ENCODE data around the gene HEYL. TPM values are rescaled to one million over a fixed set of nuclear protein-coding genes. Genes with fewer than 3 reads are reported as not detected.
A peak's percentile ranks its signal among the peaks of the same experiment; 100 is the strongest.

The HEYL gene
- total RNA-seq, 1 donor from 2014 or later: 1.3 TPM

DNA sequence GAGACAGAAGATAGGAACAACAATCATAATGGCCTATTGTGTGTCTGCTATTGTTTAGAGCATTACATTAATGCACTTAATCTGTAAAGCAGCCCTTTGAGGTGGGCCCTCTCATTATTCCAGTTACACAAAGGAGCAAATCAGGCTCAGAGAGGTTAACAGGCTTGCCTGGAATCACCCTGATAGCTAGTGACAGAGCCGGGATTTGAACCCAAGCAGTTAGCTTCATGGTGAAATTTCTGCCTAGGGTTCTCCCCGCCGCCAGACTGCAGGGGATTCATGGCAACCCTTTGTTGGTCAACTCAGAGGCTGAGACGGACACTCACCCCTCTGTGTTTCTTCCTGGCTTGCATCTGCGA, 7.1 kb downstream of the HEYL start:
- Mint-ChIP-seq H3K4me3 (ENCODE audit: unreplicated experiment) (no peak overlapping the region), H3K9me3 (ENCODE audit: unreplicated experiment) (no peaks in the 10 kb centered on the region), H3K27ac (ENCODE audit: unreplicated experiment) (no peak overlapping the region), H3K27me3 (ENCODE audit: unreplicated experiment) (peaks cover 10% of the 10 kb centered on the region), H3K36me3 (ENCODE audit: low read depth, unreplicated experiment) (peaks cover 3% of the 10 kb centered on the region), H3K4me1 (ENCODE audit: unreplicated experiment) (peaks cover 6% of the 10 kb centered on the region)
- TF ChIP-seq, protein P1, sequence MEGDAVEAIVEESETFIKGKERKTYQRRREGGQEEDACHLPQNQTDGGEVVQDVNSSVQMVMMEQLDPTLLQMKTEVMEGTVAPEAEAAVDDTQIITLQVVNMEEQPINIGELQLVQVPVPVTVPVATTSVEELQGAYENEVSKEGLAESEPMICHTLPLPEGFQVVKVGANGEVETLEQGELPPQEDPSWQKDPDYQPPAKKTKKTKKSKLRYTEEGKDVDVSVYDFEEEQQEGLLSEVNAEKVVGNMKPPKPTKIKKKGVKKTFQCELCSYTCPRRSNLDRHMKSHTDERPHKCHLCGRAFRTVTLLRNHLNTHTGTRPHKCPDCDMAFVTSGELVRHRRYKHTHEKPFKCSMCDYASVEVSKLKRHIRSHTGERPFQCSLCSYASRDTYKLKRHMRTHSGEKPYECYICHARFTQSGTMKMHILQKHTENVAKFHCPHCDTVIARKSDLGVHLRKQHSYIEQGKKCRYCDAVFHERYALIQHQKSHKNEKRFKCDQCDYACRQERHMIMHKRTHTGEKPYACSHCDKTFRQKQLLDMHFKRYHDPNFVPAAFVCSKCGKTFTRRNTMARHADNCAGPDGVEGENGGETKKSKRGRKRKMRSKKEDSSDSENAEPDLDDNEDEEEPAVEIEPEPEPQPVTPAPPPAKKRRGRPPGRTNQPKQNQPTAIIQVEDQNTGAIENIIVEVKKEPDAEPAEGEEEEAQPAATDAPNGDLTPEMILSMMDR (IDR thresholded peaks at IDR 0.05; ENCODE audit: unreplicated experiment): no peak
- no peak for DNase-seq (ENCODE audit: low spot score)

DNA sequence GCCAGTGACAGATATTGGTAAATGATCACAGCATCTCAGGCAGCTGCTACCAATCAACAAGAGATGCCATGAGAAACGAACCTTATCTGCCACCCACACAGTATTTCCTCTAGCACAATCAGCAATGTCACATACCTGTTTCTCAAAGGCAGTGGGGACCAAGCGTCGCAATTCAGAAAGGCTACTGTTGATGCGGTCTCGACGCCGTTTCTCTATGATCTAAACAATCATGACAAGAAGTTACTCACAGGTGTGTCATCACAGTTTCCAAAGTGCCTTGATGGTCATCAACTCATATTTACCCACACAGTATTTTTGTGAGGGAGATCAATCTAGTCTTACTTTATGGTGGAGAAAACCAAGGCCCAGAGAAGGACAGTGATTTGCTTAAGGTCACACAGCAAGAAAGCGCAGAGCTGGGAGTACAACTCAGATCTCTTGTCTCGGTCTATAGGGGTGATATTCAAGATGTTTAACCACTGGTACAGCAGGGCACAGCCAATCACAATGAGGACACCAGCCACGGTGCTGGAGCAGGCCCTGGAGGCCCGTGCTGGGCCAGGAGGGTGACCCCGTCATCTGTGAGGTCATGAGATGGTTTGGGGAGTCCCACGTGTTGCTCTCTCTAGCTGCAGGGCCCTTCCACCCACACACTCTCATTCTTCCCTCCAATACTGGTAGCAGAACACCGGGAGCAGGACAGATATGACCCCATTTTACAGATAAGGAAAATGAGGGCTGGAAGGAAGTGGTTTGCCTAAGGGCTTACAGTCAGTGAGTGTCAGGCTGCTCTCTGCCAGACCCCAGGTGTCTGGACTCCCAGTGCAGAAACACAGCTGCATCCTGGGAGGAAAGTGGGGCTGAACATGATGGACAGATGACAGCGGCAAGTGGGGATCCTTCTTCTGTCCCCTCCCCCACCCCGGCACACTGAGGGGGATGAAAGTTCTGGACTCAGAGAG, 7.8 kb downstream of the HEYL start:
- DNase-seq (ENCODE audit: low spot score): no peak
- Mint-ChIP-seq H3K4me1 (ENCODE audit: unreplicated experiment) (peaks cover 6% of the 10 kb centered on the region), H3K27me3 (ENCODE audit: unreplicated experiment) (peaks cover 10% of the 10 kb centered on the region), H3K9me3 (ENCODE audit: unreplicated experiment) (no peaks in the 10 kb centered on the region), H3K4me3 (ENCODE audit: unreplicated experiment) (peak overlapping the region; percentile 38), H3K27ac (ENCODE audit: unreplicated experiment) (no peak overlapping the region), H3K36me3 (ENCODE audit: low read depth, unreplicated experiment) (peaks cover 3% of the 10 kb centered on the region)
- TF ChIP-seq, protein P1 (IDR thresholded peaks at IDR 0.05; ENCODE audit: unreplicated experiment): no peak

DNA sequence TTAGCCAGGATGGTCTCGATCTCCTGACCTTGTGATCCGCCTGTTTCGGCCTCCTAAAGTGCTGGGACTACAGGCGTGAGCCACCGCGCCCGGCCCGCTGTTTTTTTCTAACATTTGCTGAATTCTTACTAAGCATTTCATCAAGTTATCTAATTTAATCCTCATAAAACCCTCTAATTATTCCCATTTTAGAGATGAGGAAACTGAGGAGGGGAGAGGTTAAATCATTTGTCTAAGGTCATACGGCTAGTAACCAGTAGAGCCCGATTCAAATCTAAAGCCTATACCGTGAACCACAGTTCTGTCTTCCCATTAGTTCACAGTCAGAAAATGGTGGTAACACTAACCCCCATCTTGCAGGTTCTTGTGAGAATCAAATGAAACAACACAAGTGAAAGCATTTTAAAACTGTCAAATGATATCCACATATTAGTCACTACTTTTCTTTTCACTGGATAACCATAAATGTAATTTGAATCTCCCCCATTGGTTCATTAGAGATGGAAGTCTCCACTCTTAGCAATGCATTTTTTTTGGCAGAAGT, 10.6 kb downstream of the HEYL start:
- Mint-ChIP-seq H3K9me3 (ENCODE audit: unreplicated experiment) (no peaks in the 10 kb centered on the region), H3K36me3 (ENCODE audit: low read depth, unreplicated experiment) (peaks cover 2% of the 10 kb centered on the region), H3K4me3 (ENCODE audit: unreplicated experiment) (no peak overlapping the region), H3K27ac (ENCODE audit: unreplicated experiment) (no peak overlapping the region), H3K4me1 (ENCODE audit: unreplicated experiment) (no peaks in the 10 kb centered on the region), H3K27me3 (ENCODE audit: unreplicated experiment) (peaks cover 8% of the 10 kb centered on the region)
- no peak for DNase-seq (ENCODE audit: low spot score)
- TF ChIP-seq, protein P1 (IDR thresholded peaks at IDR 0.05; ENCODE audit: unreplicated experiment): no peak

DNA sequence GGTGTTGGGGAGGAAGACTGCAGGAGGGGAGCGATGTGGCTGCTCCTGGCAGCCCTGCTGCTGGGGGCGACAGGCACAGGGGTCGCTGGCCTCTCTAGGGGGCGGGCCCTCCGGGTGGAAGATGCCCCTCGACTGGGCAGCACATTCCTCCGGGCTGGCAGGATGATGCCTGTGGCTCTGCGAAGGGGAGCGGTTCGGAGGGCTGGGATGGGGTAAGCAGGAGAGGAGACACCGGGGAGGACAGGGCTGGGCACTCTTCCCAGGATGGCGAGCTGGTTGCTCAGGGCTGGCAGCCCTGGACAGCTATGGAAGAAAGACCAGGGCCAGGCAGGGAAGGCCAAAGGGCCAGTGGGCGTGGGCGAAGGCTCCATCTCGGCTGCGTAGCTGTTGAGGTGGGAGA, 12.8 kb downstream of the HEYL start:
- no peaks in the 10 kb centered on the region for H3K4me1 Mint-ChIP-seq (ENCODE audit: unreplicated experiment)
- no peaks in the 10 kb centered on the region for H3K9me3 Mint-ChIP-seq (ENCODE audit: unreplicated experiment)
- H3K27ac Mint-ChIP-seq (ENCODE audit: unreplicated experiment): no peak overlapping the region
- H3K36me3 Mint-ChIP-seq (ENCODE audit: low read depth, unreplicated experiment): no peaks in the 10 kb centered on the region
- TF ChIP-seq, protein P1 (IDR thresholded peaks at IDR 0.05; ENCODE audit: unreplicated experiment): no peak
- DNase-seq (ENCODE audit: low spot score): no peak
- peaks cover 7% of the 10 kb centered on the region for H3K27me3 Mint-ChIP-seq (ENCODE audit: unreplicated experiment)
- H3K4me3 Mint-ChIP-seq (ENCODE audit: unreplicated experiment): no peak overlapping the region
